Measurements from ENCODE around the gene MYO9B. TPM values are rescaled to one million over a fixed set of nuclear protein-coding genes. Genes with fewer than 3 reads are reported as not detected.

The MYO9B gene
- total RNA-seq, 1 experiment from 2014 or later, result 94.3 TPM

GRCh38 chr19:17043744-17044143 is 31.8 kb upstream of the MYO9B start:
- ATAC-seq, result no peak
- H3K27me3 Mint-ChIP-seq (ENCODE audit: low read depth), result no peaks in the 10 kb centered on the region; the same call in 1 of the 2 replicates
- H3K4me3 Mint-ChIP-seq, result no peak overlapping the region
- DNase-seq (ENCODE audit: low spot score), result no peak
- ChIA-PET POLR2A (no interaction called here), CTCF (interaction anchor here (3.5 kb wide), 1 partner anchor 8 kb away, joined by 21 read pairs; no protein-coding TSS in a partner anchor)
- no peak overlapping the region for H3K27ac Mint-ChIP-seq
- peaks cover 3% of the 10 kb centered on the region; the same call in 1 of the 2 replicates for H3K9me3 Mint-ChIP-seq
- TF ChIP-seq IRF2 (CRISPR knock-in tag; IDR thresholded peaks at IDR 0.05; ENCODE audit: borderline replicate concordance, low read depth), result no peak
- TF ChIP-seq ESRRA (CRISPR knock-in tag; IDR thresholded peaks at IDR 0.05; ENCODE audit: borderline replicate concordance), result no peak
- no peak for TF ChIP-seq ZNF512 (CRISPR knock-in tag; IDR thresholded peaks at IDR 0.05; ENCODE audit: borderline replicate concordance)
- no peak for TF ChIP-seq GABPB1 (CRISPR knock-in tag; IDR thresholded peaks at IDR 0.05)
- TF ChIP-seq ZNF671 (CRISPR knock-in tag; IDR thresholded peaks at IDR 0.05), result no peak
- TF ChIP-seq ATF1 (CRISPR knock-in tag; IDR thresholded peaks at IDR 0.05), result no peak
- no peak for TF ChIP-seq E2F1 (CRISPR knock-in tag; IDR thresholded peaks at IDR 0.05)
- no peak for TF ChIP-seq TEAD4 (CRISPR knock-in tag; IDR thresholded peaks at IDR 0.05)
- no peak for TF ChIP-seq FOXJ3 (CRISPR knock-in tag; IDR thresholded peaks at IDR 0.05; ENCODE audit: borderline replicate concordance)
- TF ChIP-seq TEAD1 (CRISPR knock-in tag; IDR thresholded peaks at IDR 0.05), result no peak
- H3K36me3 Mint-ChIP-seq, result peaks cover 3% of the 10 kb centered on the region; the same call in 1 of the 2 replicates
- H3K4me1 Mint-ChIP-seq, result no peaks in the 10 kb centered on the region

GRCh38 chr19:17045907-17046502 is 29.6 kb upstream of the MYO9B start:
- H3K27me3 Mint-ChIP-seq (ENCODE audit: low read depth), result no peaks in the 10 kb centered on the region; the same call in 1 of the 2 replicates
- ATAC-seq (no peak), DNase-seq (ENCODE audit: low spot score) (no peak)
- no peak for TF ChIP-seq CBFB (CRISPR knock-in tag; IDR thresholded peaks at IDR 0.05; ENCODE audit: low read depth)
- H3K36me3 Mint-ChIP-seq, result peaks cover 21% of the 10 kb centered on the region
- POLR2A ChIA-PET, result no interaction called here
- H3K4me1 Mint-ChIP-seq, result no peaks in the 10 kb centered on the region
- CTCF ChIA-PET, result no interaction called here
- H3K4me3 Mint-ChIP-seq, result no peak overlapping the region
- H3K27ac Mint-ChIP-seq, result no peak overlapping the region
- H3K9me3 Mint-ChIP-seq, result no peaks in the 10 kb centered on the region

GRCh38 chr19:17048885-17049453 is 26.6 kb upstream of the MYO9B start:
- H3K27me3 Mint-ChIP-seq (ENCODE audit: low read depth), result no peaks in the 10 kb centered on the region
- CTCF ChIA-PET, result no interaction called here
- H3K36me3 Mint-ChIP-seq, result peaks cover 41% of the 10 kb centered on the region
- H3K4me1 Mint-ChIP-seq, result peaks cover 3% of the 10 kb centered on the region
- H3K27ac Mint-ChIP-seq, result no peak overlapping the region
- no peak overlapping the region for H3K4me3 Mint-ChIP-seq
- DNase-seq (ENCODE audit: low spot score) (no peak), ATAC-seq (no peak)
- no peaks in the 10 kb centered on the region for H3K9me3 Mint-ChIP-seq
- POLR2A ChIA-PET, result no interaction called here
- TF ChIP-seq AR (CRISPR knock-in tag; IDR thresholded peaks at IDR 0.05) (no peak), CBFB (CRISPR knock-in tag; IDR thresholded peaks at IDR 0.05; ENCODE audit: low read depth) (no peak), FOXJ3 (CRISPR knock-in tag; IDR thresholded peaks at IDR 0.05; ENCODE audit: borderline replicate concordance) (no peak), ZNF396 (CRISPR knock-in tag; IDR thresholded peaks at IDR 0.05; ENCODE audit: borderline replicate concordance) (no peak), CDX4 (CRISPR knock-in tag; IDR thresholded peaks at IDR 0.05; ENCODE audit: borderline replicate concordance) (no peak), ESRRA (CRISPR knock-in tag; IDR thresholded peaks at IDR 0.05; ENCODE audit: borderline replicate concordance) (no peak), IRF2 (CRISPR knock-in tag; IDR thresholded peaks at IDR 0.05; ENCODE audit: borderline replicate concordance, low read depth) (no peak), CTCF (IDR thresholded peaks at IDR 0.05) (no peak), HMGXB4 (CRISPR knock-in tag; IDR thresholded peaks at IDR 0.05) (no peak), ZNF671 (CRISPR knock-in tag; IDR thresholded peaks at IDR 0.05) (no peak), SMAD3 (CRISPR knock-in tag; IDR thresholded peaks at IDR 0.05; ENCODE audit: borderline replicate concordance) (no peak), GRHL2 (CRISPR knock-in tag; IDR thresholded peaks at IDR 0.05; ENCODE audit: insufficient replicate concordance, severe bottlenecking) (no peak), NR2C2 (CRISPR knock-in tag; IDR thresholded peaks at IDR 0.05) (no peak)
